ENCODE results near the gene FBXL15. TPM values are rescaled to one million over a fixed set of nuclear protein-coding genes. Genes with fewer than 3 reads are reported as not detected.

Gene FBXL15
- polyA plus RNA-seq, 1 experiment: 7.5 TPM

GRCh38 chr10:102468683-102469082 is 48.0 kb downstream of the FBXL15 start:
- no peak for TF ChIP-seq CTCF (IDR thresholded peaks at IDR 0.05; ENCODE audit: insufficient read depth, low read depth, low read length)

DNA sequence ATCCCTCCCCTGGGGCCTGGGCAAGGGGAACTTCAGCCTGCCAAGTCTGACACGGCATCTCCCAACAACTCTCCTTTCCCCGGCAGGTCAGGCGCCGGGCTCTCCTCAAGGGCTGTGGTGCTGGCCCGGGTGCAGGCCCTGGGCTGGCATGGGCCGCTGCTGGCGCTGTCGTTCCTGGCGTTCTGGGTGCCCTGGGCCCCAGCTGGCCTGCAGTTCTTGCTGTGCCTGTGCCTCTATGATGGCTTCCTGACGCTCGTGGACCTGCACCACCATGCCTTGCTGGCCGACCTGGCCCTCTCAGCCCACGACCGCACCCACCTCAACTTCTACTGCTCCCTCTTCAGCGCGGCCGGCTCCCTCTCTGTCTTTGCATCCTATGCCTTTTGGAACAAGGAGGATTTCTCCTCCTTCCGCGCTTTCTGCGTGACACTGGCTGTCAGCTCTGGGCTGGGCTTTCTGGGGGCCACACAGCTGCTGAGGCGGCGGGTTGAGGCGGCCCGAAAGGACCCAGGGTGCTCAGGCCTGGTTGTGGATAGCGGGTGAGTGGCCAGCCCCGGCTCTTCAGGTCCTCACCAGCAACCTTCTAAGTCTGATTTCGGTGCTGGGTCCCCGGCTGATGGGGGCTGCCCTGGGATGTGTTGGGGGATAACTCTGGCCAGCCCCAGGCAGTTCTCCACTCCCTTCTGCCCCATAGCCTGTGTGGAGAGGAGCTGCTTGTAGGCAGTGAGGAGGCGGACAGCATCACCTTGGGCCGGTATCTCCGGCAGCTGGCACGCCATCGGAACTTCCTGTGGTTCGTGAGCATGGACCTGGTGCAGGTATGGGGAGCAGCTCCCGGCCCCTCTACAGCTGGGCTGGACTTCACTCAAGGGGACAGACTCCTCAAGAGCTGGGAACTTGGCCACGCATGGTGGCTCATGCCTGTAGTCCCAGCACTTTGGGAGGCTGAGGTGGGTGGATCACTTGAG is 50.2 kb downstream of the FBXL15 start:
- POLR2A ChIA-PET: no interaction called here
- CTCF ChIA-PET: interaction anchor here (1.1 kb wide), 1 partner anchor 113 kb away, joined by 3 read pairs; no protein-coding TSS in a partner anchor
- TF ChIP-seq CTCF (IDR thresholded peaks at IDR 0.05; ENCODE audit: insufficient read depth, low read depth, low read length): no peak
- H3K27me3 ChIP-seq (ENCODE audit: control insufficient read depth, insufficient read depth, low read length): no peaks in the 10 kb centered on the region
- DNase-seq (ENCODE audit: low read depth): no peak
- H3K36me3 ChIP-seq (ENCODE audit: control insufficient read depth, insufficient read depth, low read length): no peaks in the 10 kb centered on the region; the same call in 1 of the 2 replicates
- H3K4me3 ChIP-seq (ENCODE audit: low read depth, low read length): no peak overlapping the region

More at GRCh38 chr10:102468683-102469082, 48.0 kb downstream of the FBXL15 start:
- Histone ChIP-seq H3K36me3 (ENCODE audit: control insufficient read depth, insufficient read depth, low read length) (no peaks in the 10 kb centered on the region; the same call in 1 of the 2 replicates), H3K4me3 (ENCODE audit: low read depth, low read length) (no peak overlapping the region), H3K27me3 (ENCODE audit: control insufficient read depth, insufficient read depth, low read length) (no peaks in the 10 kb centered on the region)
- CTCF ChIA-PET: interaction anchor here (2.3 kb wide), 1 partner anchor 10 kb away, joined by 16 read pairs; no protein-coding TSS in a partner anchor
- POLR2A ChIA-PET: no interaction called here
- no peak for DNase-seq (ENCODE audit: low read depth)

Small RNA genes within 50 kb of the gene (small RNA-seq; reads per million reads assigned to genes)
- 1,177 reads per million, percentile 97 among the genes with 10 or more reads in this experiment for gene MIR146B (ENCODE audit: insufficient read length, low read depth, low replicate concordance)

Other genes with a start within 250 kb of the FBXL15 start
- 0.34 and 0.43 TPM in 2 replicates for gene ELOVL3, start 194.5 kb upstream of the FBXL15 start, polyA plus RNA-seq (2011; rRNA removed)
- not detected in 2 replicates for gene PITX3, start 179.3 kb upstream of the FBXL15 start, polyA plus RNA-seq (2011; rRNA removed)
- gene GBF1, start 175.3 kb upstream of the FBXL15 start, polyA plus RNA-seq (2011; rRNA removed): 19.0 and 28.4 TPM in 2 replicates
- 17.8 and 31.3 TPM in 2 replicates for gene NFKB2, start 25.1 kb upstream of the FBXL15 start, polyA plus RNA-seq (2011; rRNA removed)
- gene PSD, start 2.1 kb upstream of the FBXL15 start, polyA plus RNA-seq (2011; rRNA removed): 1.2 and 1.8 TPM in 2 replicates
- 51.2 and 74.4 TPM in 2 replicates for gene CUEDC2, start 11.7 kb downstream of the FBXL15 start, polyA plus RNA-seq (2011; rRNA removed)
- not detected in 2 replicates for gene C10orf95, start 30.7 kb downstream of the FBXL15 start, polyA plus RNA-seq (2011; rRNA removed)
- gene ACTR1A, start 81.9 kb downstream of the FBXL15 start, polyA plus RNA-seq (2011; rRNA removed): 178 and 216 TPM in 2 replicates
- gene SUFU, start 83.1 kb downstream of the FBXL15 start, polyA plus RNA-seq (2011; rRNA removed): 5.3 and 8.5 TPM in 2 replicates
- gene TRIM8, start 223.6 kb downstream of the FBXL15 start, polyA plus RNA-seq (2011; rRNA removed): 60.4 and 105 TPM in 2 replicates